SK-N-SH (cell line): Measurements from ENCODE around the gene PODXL2. TPM values are rescaled to one million over a fixed set of nuclear protein-coding genes. Genes with fewer than 3 reads are reported as not detected.

Experiments used
- CTCF ChIA-PET: fragments of 300-600, 350-600 bp; formaldehyde crosslinking; extraction: SDS; loops from one replicate; lab custom pipeline; 2021; lab: Yijun Ruan, JAX
- POLR2A ChIA-PET: fragments of 350-600 bp; sonication (Branson Sonifier 250); formaldehyde crosslinking; extraction: SDS; loops from one replicate; lab custom pipeline; 2020; ENCODE audit warnings: antibody characterized with exemption, inconsistent platforms; lab: Yijun Ruan, JAX
- DNase-seq: peaks from one replicate; pipeline ENCODE4 v3.0.0; 2012
- H2AFZ ChIP-seq: fragments of 200-600 bp; sonication (generic); 2 replicates; pipeline ENCODE4 v1.8.1; 2016; ENCODE audit warnings: antibody characterized with exemption, mild to moderate bottlenecking, low read depth
- H3F3A ChIP-seq: fragments of 200-600 bp; sonication (generic); replicated peaks from 2 replicates; pipeline ENCODE3; 2016; ENCODE audit warnings: antibody characterized with exemption, mild to moderate bottlenecking; ENCODE audit not compliant: insufficient read depth
- H3K27ac ChIP-seq, 2 experiments: fragments of 200-500 bp in 1 of 2; fragments of 200-600 bp in 1 of 2; sonication (Bioruptor generic) in 1 of 2; sonication (generic), shearing (Covaris generic) in 1 of 2; 2 replicates each; pipeline versions ENCODE4 v1.5.1 to v1.6.1; 2014 to 2016; ENCODE audit warnings: low read depth in 2 of 2, inconsistent platforms in 1 of 2, low read length in 1 of 2, mild to moderate bottlenecking in 1 of 2, mixed read lengths in 1 of 2
- H3K27me3 ChIP-seq: fragments of 200-600 bp; sonication (generic), shearing (Covaris generic); 2 replicates; pipeline ENCODE4 v1.6.1; 2016; ENCODE audit warnings: mixed run types; ENCODE audit not compliant: insufficient read depth
- H3K36me3 ChIP-seq, 2 experiments: fragments of 200-500 bp in 1 of 2; fragments of 200-600 bp in 1 of 2; sonication (Bioruptor generic) in 1 of 2; sonication (generic) in 1 of 2; replicated peaks in 1 of 2; 2 replicates each; pipeline versions ENCODE3 to v1.5.1; 2014 to 2016; ENCODE audit warnings: low read length in 1 of 2, mild to moderate bottlenecking in 1 of 2; ENCODE audit not compliant: insufficient read depth in 2 of 2, control insufficient read depth in 1 of 2
- H3K4me1 ChIP-seq, 2 experiments: fragments of 200-500 bp in 1 of 2; fragments of 200-600 bp in 1 of 2; sonication (Bioruptor generic) in 1 of 2; sonication (generic), shearing (Covaris generic) in 1 of 2; 2 replicates each; pipeline versions ENCODE4 v1.5.1 to v1.6.1; 2014 to 2016; ENCODE audit warnings: low read depth in 1 of 2, low read length in 1 of 2, mixed run types in 1 of 2; ENCODE audit not compliant: insufficient read depth in 2 of 2, control insufficient read depth in 1 of 2
- H3K4me2 ChIP-seq: fragments of 200-600 bp; sonication (generic), shearing (Covaris generic); 2 replicates; pipeline ENCODE4 v1.6.1; 2017; ENCODE audit warnings: mixed run types
- H3K4me3 ChIP-seq, 2 experiments: fragments of 200-500 bp in 1 of 2; fragments of 200-600 bp in 1 of 2; sonication (Bioruptor generic) in 1 of 2; sonication (generic), shearing (Covaris generic) in 1 of 2; 2 replicates each; pipeline versions ENCODE4 v1.5.1 to v1.8.1; 2014 to 2016; ENCODE audit warnings: low read depth in 2 of 2, inconsistent platforms in 1 of 2, low read length in 1 of 2, mild to moderate bottlenecking in 1 of 2, mixed read lengths in 1 of 2, moderate library complexity in 1 of 2
- H3K79me2 ChIP-seq: fragments of 200-600 bp; sonication (generic); 2 replicates; pipeline ENCODE4 v1.8.1; 2017; ENCODE audit warnings: mild to moderate bottlenecking; ENCODE audit not compliant: insufficient read depth
- H3K9ac ChIP-seq: fragments of 200-600 bp; sonication (generic); 2 replicates; pipeline ENCODE4 v1.6.1; 2017; ENCODE audit warnings: mixed run types
- H3K9me2 ChIP-seq: fragments of 200-600 bp; sonication (generic); 2 replicates; pipeline ENCODE4 v1.6.1; 2017; ENCODE audit warnings: mixed run types
- H3K9me3 ChIP-seq: fragments of 200-600 bp; sonication (generic); 2 replicates; pipeline ENCODE4 v1.6.1; 2017; ENCODE audit warnings: mixed run types, mild to moderate bottlenecking, moderate library complexity
- H4K20me1 ChIP-seq: fragments of 200-600 bp; sonication (generic); 2 replicates; pipeline ENCODE4 v1.6.1; 2017; ENCODE audit warnings: mild to moderate bottlenecking, mixed run types; ENCODE audit not compliant: insufficient read depth
- CHD2 ChIP-seq: fragments of 150-350 bp; IDR thresholded peaks from 2 replicates; pipeline ENCODE4 v1.6.1; 2018; ENCODE audit warnings: low read length; ENCODE audit not compliant: partially characterized antibody
- EP300 ChIP-seq, 2 experiments: IDR thresholded peaks; 2 replicates each; pipeline versions ENCODE4 v1.4.0 to v1.6.1; 2012; ENCODE audit warnings: borderline replicate concordance in 1 of 2, low read depth in 1 of 2, low read length in 1 of 2
- FOXM1 ChIP-seq: IDR thresholded peaks from 2 replicates; pipeline ENCODE4 v1.4.0; 2012; ENCODE audit warnings: low read depth, mild to moderate bottlenecking
- GABPA ChIP-seq: IDR thresholded peaks from 2 replicates; pipeline ENCODE4 v1.4.0; 2012; ENCODE audit warnings: low read depth, mild to moderate bottlenecking
- JUND ChIP-seq: IDR thresholded peaks from 2 replicates; pipeline ENCODE4 v1.4.0; 2012
- MXI1 ChIP-seq: IDR thresholded peaks from 2 replicates; pipeline ENCODE4 v1.6.1; 2012; ENCODE audit warnings: mild to moderate bottlenecking, low read depth, low read length, improper control_type of control experiment
- NFIC ChIP-seq: IDR thresholded peaks from 2 replicates; pipeline ENCODE4 v1.4.0; 2012; ENCODE audit warnings: borderline replicate concordance
- RCOR1 ChIP-seq: fragments of 150-350 bp; IDR thresholded peaks from 2 replicates; pipeline ENCODE4 v1.6.1; 2017; ENCODE audit warnings: antibody characterized with exemption, low read length
- RXRA ChIP-seq: IDR thresholded peaks from 2 replicates; pipeline ENCODE4 v1.4.0; 2012; ENCODE audit warnings: low read depth, mild to moderate bottlenecking, borderline replicate concordance
- SIN3A ChIP-seq: IDR thresholded peaks from 2 replicates; pipeline ENCODE4 v1.6.1; 2012; ENCODE audit warnings: low read depth, mild to moderate bottlenecking, low read length, moderate library complexity, borderline replicate concordance
- TCF12 ChIP-seq: IDR thresholded peaks from 2 replicates; pipeline ENCODE4 v1.4.0; 2012
- WGBS: methylation state at CpG from one replicate; pipeline ENCODE4 v1.1.6; 2017; ENCODE audit warnings: low lambda C conversion rate; 5-methylcytosine and 5-hydroxymethylcytosine counted together
- polyA plus RNA-seq, 3 experiments: library from polyadenylated mRNA; depleted of rRNA; stranded (reverse); fragments of >200 nt; gene quantifications; 2 replicates each; pipeline ENCODE4 v1.2.3, GENCODE V29; 2012
- TF ChIP-seq, protein P1 (sequence below): IDR thresholded peaks from 2 replicates; pipeline ENCODE4 v1.4.0; 2012; ENCODE audit warnings: low read depth, borderline replicate concordance
- TF ChIP-seq, protein P2 (sequence below): fragments of 150-350 bp; IDR thresholded peaks from 2 replicates; pipeline ENCODE4 v1.6.1; 2017; ENCODE audit warnings: antibody characterized with exemption, low read length, low read depth, borderline replicate concordance
- TF ChIP-seq, protein P3 (sequence below): fragments of 200-600 bp; sonication (generic); IDR thresholded peaks from 2 replicates; pipeline ENCODE4 v1.6.1; 2017; ENCODE audit warnings: antibody characterized with exemption, mild to moderate bottlenecking, moderate library complexity
- TF ChIP-seq, protein P4 (sequence below): fragments of 150-350 bp; IDR thresholded peaks from 2 replicates; pipeline ENCODE4 v1.6.1; 2016; ENCODE audit warnings: mild to moderate bottlenecking, low read depth, low read length
- TF ChIP-seq, protein P5 (sequence below): IDR thresholded peaks from 2 replicates; pipeline ENCODE4 v1.6.1; 2012; ENCODE audit warnings: mild to moderate bottlenecking, low read depth, low read length, moderate library complexity
- TF ChIP-seq, protein P6 (sequence below): IDR thresholded peaks from 2 replicates; pipeline ENCODE4 v1.4.0; 2012; ENCODE audit warnings: low read depth, borderline replicate concordance

The PODXL2 gene
- polyA plus RNA-seq, 1 of the 3 experiments (the other 2 are of a cell fraction): 27.5 TPM

DNA sequence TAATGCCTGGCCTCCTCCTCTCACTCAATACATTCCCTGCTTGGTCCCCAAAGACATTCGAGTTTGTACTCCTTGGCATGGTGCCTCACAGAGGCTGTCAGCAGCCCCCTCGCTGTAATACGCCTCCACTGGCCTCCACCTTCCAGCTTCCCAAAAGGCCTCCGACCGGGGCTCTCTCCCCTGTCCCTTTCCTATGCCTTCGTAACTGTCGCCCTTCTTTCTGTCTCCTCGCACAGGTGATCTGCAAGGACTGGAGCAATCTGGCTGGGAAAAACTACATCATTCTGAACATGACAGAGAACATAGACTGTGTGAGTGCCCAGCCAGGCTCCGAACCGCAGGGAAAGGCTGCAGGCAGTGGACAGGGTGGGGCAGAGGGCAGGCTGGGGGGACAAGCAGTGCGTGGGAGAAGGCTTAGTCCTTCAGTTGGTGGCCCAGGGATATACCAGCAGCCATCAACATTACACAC lies 33.0 kb downstream of the PODXL2 start:
- H2AFZ ChIP-seq: no peak overlapping the region
- CTCF ChIA-PET: interaction anchor here (0.6 to 2.9 kb wide), 9 partner anchors 9 to 298 kb away, joined by 3 to 10 read pairs (median 3); no protein-coding TSS in a partner anchor
- no peak overlapping the region for H3K4me2 ChIP-seq
- H3K27me3 ChIP-seq: no peaks in the 10 kb centered on the region
- POLR2A ChIA-PET: interaction anchor here (1.0 kb wide), 1 partner anchor 10 kb away, joined by 3 read pairs; no protein-coding TSS in a partner anchor
- H3K9me2 ChIP-seq: no peaks in the 10 kb centered on the region
- H3K9me3 ChIP-seq: no peaks in the 10 kb centered on the region
- no peaks in the 10 kb centered on the region for H3K79me2 ChIP-seq
- no peak overlapping the region for H3K27ac ChIP-seq
- 90% methylated on average over 11 of the region's 11 CpGs for WGBS
- H4K20me1 ChIP-seq: no peaks in the 10 kb centered on the region
- TF ChIP-seq NFIC: no peak
- TF ChIP-seq CHD2: no peak
- TF ChIP-seq, protein P1, sequence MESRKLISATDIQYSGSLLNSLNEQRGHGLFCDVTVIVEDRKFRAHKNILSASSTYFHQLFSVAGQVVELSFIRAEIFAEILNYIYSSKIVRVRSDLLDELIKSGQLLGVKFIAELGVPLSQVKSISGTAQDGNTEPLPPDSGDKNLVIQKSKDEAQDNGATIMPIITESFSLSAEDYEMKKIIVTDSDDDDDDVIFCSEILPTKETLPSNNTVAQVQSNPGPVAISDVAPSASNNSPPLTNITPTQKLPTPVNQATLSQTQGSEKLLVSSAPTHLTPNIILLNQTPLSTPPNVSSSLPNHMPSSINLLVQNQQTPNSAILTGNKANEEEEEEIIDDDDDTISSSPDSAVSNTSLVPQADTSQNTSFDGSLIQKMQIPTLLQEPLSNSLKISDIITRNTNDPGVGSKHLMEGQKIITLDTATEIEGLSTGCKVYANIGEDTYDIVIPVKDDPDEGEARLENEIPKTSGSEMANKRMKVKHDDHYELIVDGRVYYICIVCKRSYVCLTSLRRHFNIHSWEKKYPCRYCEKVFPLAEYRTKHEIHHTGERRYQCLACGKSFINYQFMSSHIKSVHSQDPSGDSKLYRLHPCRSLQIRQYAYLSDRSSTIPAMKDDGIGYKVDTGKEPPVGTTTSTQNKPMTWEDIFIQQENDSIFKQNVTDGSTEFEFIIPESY: no peak
- TF ChIP-seq TCF12: no peak
- no peak for TF ChIP-seq MXI1
- no peak for TF ChIP-seq GABPA
- TF ChIP-seq, protein P2, sequence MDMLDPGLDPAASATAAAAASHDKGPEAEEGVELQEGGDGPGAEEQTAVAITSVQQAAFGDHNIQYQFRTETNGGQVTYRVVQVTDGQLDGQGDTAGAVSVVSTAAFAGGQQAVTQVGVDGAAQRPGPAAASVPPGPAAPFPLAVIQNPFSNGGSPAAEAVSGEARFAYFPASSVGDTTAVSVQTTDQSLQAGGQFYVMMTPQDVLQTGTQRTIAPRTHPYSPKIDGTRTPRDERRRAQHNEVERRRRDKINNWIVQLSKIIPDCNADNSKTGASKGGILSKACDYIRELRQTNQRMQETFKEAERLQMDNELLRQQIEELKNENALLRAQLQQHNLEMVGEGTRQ: no peak
- TF ChIP-seq, protein P3, sequence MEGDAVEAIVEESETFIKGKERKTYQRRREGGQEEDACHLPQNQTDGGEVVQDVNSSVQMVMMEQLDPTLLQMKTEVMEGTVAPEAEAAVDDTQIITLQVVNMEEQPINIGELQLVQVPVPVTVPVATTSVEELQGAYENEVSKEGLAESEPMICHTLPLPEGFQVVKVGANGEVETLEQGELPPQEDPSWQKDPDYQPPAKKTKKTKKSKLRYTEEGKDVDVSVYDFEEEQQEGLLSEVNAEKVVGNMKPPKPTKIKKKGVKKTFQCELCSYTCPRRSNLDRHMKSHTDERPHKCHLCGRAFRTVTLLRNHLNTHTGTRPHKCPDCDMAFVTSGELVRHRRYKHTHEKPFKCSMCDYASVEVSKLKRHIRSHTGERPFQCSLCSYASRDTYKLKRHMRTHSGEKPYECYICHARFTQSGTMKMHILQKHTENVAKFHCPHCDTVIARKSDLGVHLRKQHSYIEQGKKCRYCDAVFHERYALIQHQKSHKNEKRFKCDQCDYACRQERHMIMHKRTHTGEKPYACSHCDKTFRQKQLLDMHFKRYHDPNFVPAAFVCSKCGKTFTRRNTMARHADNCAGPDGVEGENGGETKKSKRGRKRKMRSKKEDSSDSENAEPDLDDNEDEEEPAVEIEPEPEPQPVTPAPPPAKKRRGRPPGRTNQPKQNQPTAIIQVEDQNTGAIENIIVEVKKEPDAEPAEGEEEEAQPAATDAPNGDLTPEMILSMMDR: no peak
- TF ChIP-seq RXRA: no peak
- TF ChIP-seq, protein P4, sequence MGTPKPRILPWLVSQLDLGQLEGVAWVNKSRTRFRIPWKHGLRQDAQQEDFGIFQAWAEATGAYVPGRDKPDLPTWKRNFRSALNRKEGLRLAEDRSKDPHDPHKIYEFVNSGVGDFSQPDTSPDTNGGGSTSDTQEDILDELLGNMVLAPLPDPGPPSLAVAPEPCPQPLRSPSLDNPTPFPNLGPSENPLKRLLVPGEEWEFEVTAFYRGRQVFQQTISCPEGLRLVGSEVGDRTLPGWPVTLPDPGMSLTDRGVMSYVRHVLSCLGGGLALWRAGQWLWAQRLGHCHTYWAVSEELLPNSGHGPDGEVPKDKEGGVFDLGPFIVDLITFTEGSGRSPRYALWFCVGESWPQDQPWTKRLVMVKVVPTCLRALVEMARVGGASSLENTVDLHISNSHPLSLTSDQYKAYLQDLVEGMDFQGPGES: no peak
- TF ChIP-seq FOXM1: no peak
- TF ChIP-seq, protein P5, sequence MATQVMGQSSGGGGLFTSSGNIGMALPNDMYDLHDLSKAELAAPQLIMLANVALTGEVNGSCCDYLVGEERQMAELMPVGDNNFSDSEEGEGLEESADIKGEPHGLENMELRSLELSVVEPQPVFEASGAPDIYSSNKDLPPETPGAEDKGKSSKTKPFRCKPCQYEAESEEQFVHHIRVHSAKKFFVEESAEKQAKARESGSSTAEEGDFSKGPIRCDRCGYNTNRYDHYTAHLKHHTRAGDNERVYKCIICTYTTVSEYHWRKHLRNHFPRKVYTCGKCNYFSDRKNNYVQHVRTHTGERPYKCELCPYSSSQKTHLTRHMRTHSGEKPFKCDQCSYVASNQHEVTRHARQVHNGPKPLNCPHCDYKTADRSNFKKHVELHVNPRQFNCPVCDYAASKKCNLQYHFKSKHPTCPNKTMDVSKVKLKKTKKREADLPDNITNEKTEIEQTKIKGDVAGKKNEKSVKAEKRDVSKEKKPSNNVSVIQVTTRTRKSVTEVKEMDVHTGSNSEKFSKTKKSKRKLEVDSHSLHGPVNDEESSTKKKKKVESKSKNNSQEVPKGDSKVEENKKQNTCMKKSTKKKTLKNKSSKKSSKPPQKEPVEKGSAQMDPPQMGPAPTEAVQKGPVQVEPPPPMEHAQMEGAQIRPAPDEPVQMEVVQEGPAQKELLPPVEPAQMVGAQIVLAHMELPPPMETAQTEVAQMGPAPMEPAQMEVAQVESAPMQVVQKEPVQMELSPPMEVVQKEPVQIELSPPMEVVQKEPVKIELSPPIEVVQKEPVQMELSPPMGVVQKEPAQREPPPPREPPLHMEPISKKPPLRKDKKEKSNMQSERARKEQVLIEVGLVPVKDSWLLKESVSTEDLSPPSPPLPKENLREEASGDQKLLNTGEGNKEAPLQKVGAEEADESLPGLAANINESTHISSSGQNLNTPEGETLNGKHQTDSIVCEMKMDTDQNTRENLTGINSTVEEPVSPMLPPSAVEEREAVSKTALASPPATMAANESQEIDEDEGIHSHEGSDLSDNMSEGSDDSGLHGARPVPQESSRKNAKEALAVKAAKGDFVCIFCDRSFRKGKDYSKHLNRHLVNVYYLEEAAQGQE: no peak
- no peak for TF ChIP-seq RCOR1
- no peak for TF ChIP-seq SIN3A
- TF ChIP-seq, protein P6, sequence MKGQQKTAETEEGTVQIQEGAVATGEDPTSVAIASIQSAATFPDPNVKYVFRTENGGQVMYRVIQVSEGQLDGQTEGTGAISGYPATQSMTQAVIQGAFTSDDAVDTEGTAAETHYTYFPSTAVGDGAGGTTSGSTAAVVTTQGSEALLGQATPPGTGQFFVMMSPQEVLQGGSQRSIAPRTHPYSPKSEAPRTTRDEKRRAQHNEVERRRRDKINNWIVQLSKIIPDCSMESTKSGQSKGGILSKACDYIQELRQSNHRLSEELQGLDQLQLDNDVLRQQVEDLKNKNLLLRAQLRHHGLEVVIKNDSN: no peak
- no peak for TF ChIP-seq EP300 (IDR thresholded peaks at IDR 0.05; ENCODE audit: borderline replicate concordance in 1 of 2, low read depth in 1 of 2, low read length in 1 of 2)
- no peak for TF ChIP-seq JUND
- no peak overlapping the region for H3K4me3 ChIP-seq
- DNase-seq: no peak
- H3K36me3 ChIP-seq: peaks cover 0 to 12% of the 10 kb centered on the region in 2 experiments
- H3K9ac ChIP-seq: no peak overlapping the region
- H3K4me1 ChIP-seq: peaks cover 0 to 8% of the 10 kb centered on the region in 2 experiments; a peak in 2 of 4 replicates
- H3F3A ChIP-seq: no peaks in the 10 kb centered on the region
